Keratinocyte (primary cell): ENCODE data around the gene BLACAT1. TPM values are rescaled to one million over a fixed set of nuclear protein-coding genes. Genes with fewer than 3 reads are reported as not detected.
A peak's percentile ranks its signal among the peaks of the same experiment; 100 is the strongest.

Source experiments
- DNase-seq: peaks from one replicate; pipeline ENCODE4 v3.0.0-alpha.2; 2011; ENCODE audit warnings: low read depth, missing footprints, low spot score
- FAIRE-seq: peaks from 2 replicates; lab custom pipeline; 2011; peaks lifted over from hg19 to GRCh38; lab: Jason Lieb, UNC
- H2AFZ ChIP-seq: 2 replicates; pipeline ENCODE4 v1.6.0; 2012; ENCODE audit warnings: low read length, control low read depth, inconsistent platforms; ENCODE audit not compliant: control insufficient read depth
- H3K27ac ChIP-seq: 2 replicates; pipeline ENCODE4 v1.5.1; 2011; ENCODE audit warnings: low read length; ENCODE audit not compliant: control insufficient read depth, insufficient read depth
- H3K27me3 ChIP-seq: 3 replicates; pipeline ENCODE4 v1.6.0; 2011; ENCODE audit warnings: low read length; ENCODE audit not compliant: control insufficient read depth, insufficient read depth; ENCODE audit errors: extremely low read depth
- H3K36me3 ChIP-seq, 2 experiments: 2 replicates in 1 of 2; 3 replicates in 1 of 2; pipeline ENCODE4 v1.5.1; 2011; ENCODE audit warnings: low read length in 2 of 2, mild to moderate bottlenecking in 1 of 2; ENCODE audit not compliant: control insufficient read depth in 2 of 2, insufficient read depth in 2 of 2; ENCODE audit errors: extremely low read depth in 1 of 2
- H3K4me1 ChIP-seq: 3 replicates; pipeline ENCODE4 v1.5.1; 2011; ENCODE audit warnings: low read length; ENCODE audit not compliant: control insufficient read depth, insufficient read depth; ENCODE audit errors: extremely low read depth
- H3K4me2 ChIP-seq: 3 replicates; pipeline ENCODE4 v1.6.0; 2011; ENCODE audit warnings: low read depth, low read length; ENCODE audit not compliant: control insufficient read depth, insufficient read depth; ENCODE audit errors: extremely low read depth
- H3K4me3 ChIP-seq, 3 experiments: fragments of 200-600 bp in 1 of 3; sonication (generic) in 1 of 3; 2 replicates in 2 of 3; 3 replicates in 1 of 3; pipeline ENCODE4 v1.5.1; 2011 to 2016; ENCODE audit warnings: low read length in 3 of 3, mild to moderate bottlenecking in 3 of 3, control low read depth in 2 of 3, inconsistent platforms in 1 of 3, low read depth in 1 of 3, mixed read lengths in 1 of 3, mixed run types in 1 of 3, moderate library complexity in 1 of 3; ENCODE audit not compliant: control insufficient read depth in 2 of 3, insufficient read depth in 2 of 3; ENCODE audit errors: extremely low read depth in 1 of 3
- H3K79me2 ChIP-seq: 2 replicates; pipeline ENCODE4 v1.6.0; 2012; ENCODE audit warnings: low read length; ENCODE audit not compliant: control insufficient read depth, insufficient read depth
- H3K9ac ChIP-seq: 3 replicates; pipeline ENCODE4 v1.6.0; 2011; ENCODE audit warnings: low read length; ENCODE audit not compliant: control insufficient read depth, insufficient read depth; ENCODE audit errors: extremely low read depth
- H3K9me1 ChIP-seq: 3 replicates; pipeline ENCODE4 v1.6.0; 2011; ENCODE audit warnings: low read length; ENCODE audit not compliant: control insufficient read depth, insufficient read depth; ENCODE audit errors: extremely low read depth
- H3K9me3 ChIP-seq: 2 replicates; pipeline ENCODE4 v1.5.1; 2012; ENCODE audit warnings: low read depth, low read length; ENCODE audit not compliant: control insufficient read depth
- H4K20me1 ChIP-seq: 3 replicates; pipeline ENCODE4 v1.6.0; 2011; ENCODE audit warnings: low read length; ENCODE audit not compliant: control insufficient read depth, insufficient read depth; ENCODE audit errors: extremely low read depth
- EZH2 ChIP-seq: IDR thresholded peaks from one replicate; pipeline ENCODE4 v1.6.1; 2012; ENCODE audit warnings: inconsistent platforms, mild to moderate bottlenecking, low read length, moderate library complexity
- dilution Hi-C: fragments of 300-500 bp; cut with MboI; formaldehyde crosslinking; loops from one replicate; pipeline ENCODE4 v1.7.0; 2020; ENCODE audit warnings: low sequenced_read_pairs; ENCODE audit not compliant: extremely low pct_ligation_motif_present
- polyA plus RNA-seq, 5 experiments: library from polyadenylated mRNA; depleted of rRNA in 3 of 5; stranded (reverse) in 3 of 5; stranded (forward) in 1 of 5; unstranded in 1 of 5; fragments of >200 nt; gene quantifications; 1 replicate in 1 of 5; 2 replicates in 3 of 5; 3 replicates in 1 of 5; pipeline versions ENCODE4 v1.2.1 to v1.2.3, GENCODE V29; 2011 to 2012; ENCODE audit warnings: missing spikeins in 2 of 5, low read depth in 1 of 5, low replicate concordance in 1 of 5
- TF ChIP-seq, protein P1 (sequence below), 3 experiments: IDR thresholded peaks in 1 of 3; conservative IDR thresholded peaks in 1 of 3; optimal IDR thresholded peaks in 1 of 3; 2 replicates in 2 of 3; 3 replicates in 1 of 3; pipeline versions ENCODE3 to v1.5.1; 2011; ENCODE audit warnings: low read length in 3 of 3, mild to moderate bottlenecking in 3 of 3, moderate library complexity in 2 of 3, control low read depth in 1 of 3, inconsistent platforms in 1 of 3; ENCODE audit not compliant: insufficient read depth in 2 of 3; ENCODE audit errors: extremely low read depth in 1 of 3

The BLACAT1 gene
- polyA plus RNA-seq, 1 donor (not counting 4 experiments of a cell fraction or from before 2014, with no cell fraction given), result 4.0 TPM

DNA sequence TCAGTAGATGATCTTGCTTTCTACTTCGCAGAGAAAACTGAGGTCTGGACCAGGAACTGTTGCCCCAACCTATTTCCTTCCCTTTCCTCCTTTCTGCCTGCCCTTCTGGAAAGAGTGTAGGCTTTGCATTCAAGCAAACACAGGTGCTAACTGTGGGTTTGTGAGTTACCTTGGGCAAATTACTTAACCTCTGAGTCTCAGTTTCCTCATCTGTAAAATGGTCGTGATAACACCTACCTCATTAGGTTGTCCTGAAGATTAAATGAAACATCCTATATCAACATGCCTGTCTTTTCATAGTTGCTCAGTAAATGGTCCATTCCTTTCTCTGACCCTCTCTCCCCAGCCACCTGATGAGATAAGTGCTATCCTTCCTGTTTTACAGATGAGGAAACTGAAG, 9.5 kb upstream of the BLACAT1 start:
- H3K4me1 ChIP-seq, result no peaks in the 10 kb centered on the region
- H3K9me1 ChIP-seq, result no peaks in the 10 kb centered on the region
- no peaks in the 10 kb centered on the region for H3K79me2 ChIP-seq
- H3K27ac ChIP-seq, result no peak overlapping the region
- H3K9me3 ChIP-seq, result no peaks in the 10 kb centered on the region
- TF ChIP-seq EZH2, result no peak
- TF ChIP-seq, protein P1, sequence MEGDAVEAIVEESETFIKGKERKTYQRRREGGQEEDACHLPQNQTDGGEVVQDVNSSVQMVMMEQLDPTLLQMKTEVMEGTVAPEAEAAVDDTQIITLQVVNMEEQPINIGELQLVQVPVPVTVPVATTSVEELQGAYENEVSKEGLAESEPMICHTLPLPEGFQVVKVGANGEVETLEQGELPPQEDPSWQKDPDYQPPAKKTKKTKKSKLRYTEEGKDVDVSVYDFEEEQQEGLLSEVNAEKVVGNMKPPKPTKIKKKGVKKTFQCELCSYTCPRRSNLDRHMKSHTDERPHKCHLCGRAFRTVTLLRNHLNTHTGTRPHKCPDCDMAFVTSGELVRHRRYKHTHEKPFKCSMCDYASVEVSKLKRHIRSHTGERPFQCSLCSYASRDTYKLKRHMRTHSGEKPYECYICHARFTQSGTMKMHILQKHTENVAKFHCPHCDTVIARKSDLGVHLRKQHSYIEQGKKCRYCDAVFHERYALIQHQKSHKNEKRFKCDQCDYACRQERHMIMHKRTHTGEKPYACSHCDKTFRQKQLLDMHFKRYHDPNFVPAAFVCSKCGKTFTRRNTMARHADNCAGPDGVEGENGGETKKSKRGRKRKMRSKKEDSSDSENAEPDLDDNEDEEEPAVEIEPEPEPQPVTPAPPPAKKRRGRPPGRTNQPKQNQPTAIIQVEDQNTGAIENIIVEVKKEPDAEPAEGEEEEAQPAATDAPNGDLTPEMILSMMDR (optimal IDR thresholded peaks at IDR 0.05 in 1 of 3, IDR thresholded peaks at IDR 0.05 in 1 of 3, conservative IDR thresholded peaks at IDR 0.05 in 1 of 3; ENCODE audit: extremely low read depth in 1 of 3, insufficient read depth in 2 of 3, low read length in 3 of 3), result no peak
- FAIRE-seq (no peak), DNase-seq (no peak)
- peaks cover 10% of the 10 kb centered on the region for H3K27me3 ChIP-seq
- no peaks in the 10 kb centered on the region for H4K20me1 ChIP-seq
- dilution Hi-C loops, result no loop called here
- no peak overlapping the region for H3K4me2 ChIP-seq
- no peak overlapping the region for H3K9ac ChIP-seq
- no peaks in the 10 kb centered on the region for H3K36me3 ChIP-seq
- no peak overlapping the region for H3K4me3 ChIP-seq
- H2AFZ ChIP-seq, result no peak overlapping the region

DNA sequence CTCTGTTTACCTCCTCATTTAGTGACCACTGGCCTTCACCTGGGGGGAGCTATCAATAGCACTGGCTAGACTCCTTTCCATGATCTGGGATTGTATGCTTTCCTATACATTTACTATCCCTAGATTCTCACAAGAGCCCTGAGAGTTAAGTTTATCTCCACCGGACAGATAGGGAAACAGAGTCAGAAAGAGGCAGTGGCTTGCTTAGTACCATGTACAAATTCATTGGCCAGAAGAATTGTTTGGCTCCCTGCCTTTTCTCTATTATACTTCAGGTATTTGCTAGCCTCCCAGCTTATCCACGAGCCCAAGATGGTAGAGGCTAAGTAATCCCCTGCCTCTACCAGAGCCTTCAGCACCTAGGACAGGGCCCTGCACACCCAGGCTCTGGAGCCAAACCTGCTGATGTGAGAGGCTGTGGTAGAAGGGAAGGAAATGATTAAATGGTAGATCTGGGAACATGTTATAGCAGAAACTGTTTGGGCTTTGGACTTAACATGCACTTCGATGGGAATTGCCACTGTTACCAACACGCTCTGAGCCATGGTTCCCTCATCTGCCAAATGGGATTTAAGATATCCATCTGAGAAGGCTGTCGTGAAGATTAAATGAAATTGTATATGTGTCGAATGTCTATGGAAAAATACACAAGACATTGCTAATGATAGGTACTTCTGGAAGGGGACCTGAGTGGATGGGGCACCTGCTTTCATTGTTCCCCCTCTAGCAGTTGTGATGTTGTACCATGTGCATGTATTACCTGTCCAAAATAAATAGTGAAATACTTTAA, 3.1 kb upstream of the BLACAT1 start:
- dilution Hi-C loops, result no loop called here
- peaks cover 16% of the 10 kb centered on the region for H3K4me1 ChIP-seq
- peak; percentile 90 for FAIRE-seq

More for the DNA sequence above, 3.1 kb upstream of the BLACAT1 start:
- Histone ChIP-seq H3K9me3 (no peaks in the 10 kb centered on the region), H3K9ac (no peak overlapping the region), H3K79me2 (no peaks in the 10 kb centered on the region), H3K4me2 (no peak overlapping the region), H3K27me3 (peaks cover 51% of the 10 kb centered on the region), H3K36me3 (no peaks in the 10 kb centered on the region), H4K20me1 (no peaks in the 10 kb centered on the region), H3K9me1 (no peaks in the 10 kb centered on the region), H3K4me3 (no peak overlapping the region), H3K27ac (no peak overlapping the region), H2AFZ (no peak overlapping the region)
- DNase-seq, result no peak
- TF ChIP-seq EZH2, result no peak
- TF ChIP-seq, protein P1 (optimal IDR thresholded peaks at IDR 0.05 in 1 of 3, IDR thresholded peaks at IDR 0.05 in 1 of 3, conservative IDR thresholded peaks at IDR 0.05 in 1 of 3; ENCODE audit: extremely low read depth in 1 of 3, insufficient read depth in 2 of 3, low read length in 3 of 3), result no peak
